ENCODE data around the gene SLC66A2. TPM values are rescaled to one million over a fixed set of nuclear protein-coding genes. Genes with fewer than 3 reads are reported as not detected.

SLC66A2 gene
- total RNA-seq, 1 donor from 2014 or later, result 5.8 TPM

DNA sequence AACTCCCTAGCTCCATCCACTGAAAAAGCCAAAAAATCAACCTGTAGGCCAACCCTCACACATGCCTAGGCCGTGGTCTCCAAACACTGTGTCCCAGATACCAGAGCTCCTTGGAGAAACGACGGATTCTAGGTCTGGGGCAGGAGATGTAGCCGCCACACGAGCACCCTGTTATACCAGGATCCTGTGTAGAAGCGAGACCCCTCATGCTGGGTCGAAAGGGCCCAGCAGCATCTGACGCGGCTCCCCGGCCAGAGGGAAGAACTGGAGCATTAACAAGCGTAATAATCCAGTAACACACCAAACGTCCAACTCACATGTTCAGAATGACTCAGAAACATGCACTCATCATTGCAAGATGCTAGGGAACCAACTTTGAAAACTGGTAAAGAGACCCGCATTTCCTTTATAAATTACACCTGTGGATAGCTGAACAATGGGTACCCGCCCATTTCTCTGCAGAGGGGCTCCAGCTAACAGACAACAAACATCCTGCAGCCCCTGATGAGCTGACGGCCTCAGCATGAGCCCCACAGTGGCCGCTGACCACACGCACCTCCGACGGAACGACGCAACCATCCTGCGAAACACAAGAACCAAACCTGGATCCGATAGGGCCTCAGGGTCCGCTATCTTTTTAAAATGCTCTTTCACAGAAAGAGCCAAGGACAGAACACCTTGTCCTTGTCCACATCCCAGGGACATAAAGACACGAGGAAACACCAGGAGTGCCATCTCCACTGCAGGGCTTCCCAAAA lies 14.2 kb downstream of the SLC66A2 start:
- peaks cover 5% of the 10 kb centered on the region for H4K20me1 ChIP-seq (ENCODE audit: low read depth)
- H3K9ac ChIP-seq, result no peak overlapping the region
- H3K79me2 ChIP-seq (ENCODE audit: low read depth), result no peaks in the 10 kb centered on the region
- H3K4me1 ChIP-seq, result no peaks in the 10 kb centered on the region
- TF ChIP-seq EZH2phosphoT487 (IDR thresholded peaks at IDR 0.05) (no peak), EZH2 (IDR thresholded peaks at IDR 0.05) (no peak)
- TF ChIP-seq, protein P1, sequence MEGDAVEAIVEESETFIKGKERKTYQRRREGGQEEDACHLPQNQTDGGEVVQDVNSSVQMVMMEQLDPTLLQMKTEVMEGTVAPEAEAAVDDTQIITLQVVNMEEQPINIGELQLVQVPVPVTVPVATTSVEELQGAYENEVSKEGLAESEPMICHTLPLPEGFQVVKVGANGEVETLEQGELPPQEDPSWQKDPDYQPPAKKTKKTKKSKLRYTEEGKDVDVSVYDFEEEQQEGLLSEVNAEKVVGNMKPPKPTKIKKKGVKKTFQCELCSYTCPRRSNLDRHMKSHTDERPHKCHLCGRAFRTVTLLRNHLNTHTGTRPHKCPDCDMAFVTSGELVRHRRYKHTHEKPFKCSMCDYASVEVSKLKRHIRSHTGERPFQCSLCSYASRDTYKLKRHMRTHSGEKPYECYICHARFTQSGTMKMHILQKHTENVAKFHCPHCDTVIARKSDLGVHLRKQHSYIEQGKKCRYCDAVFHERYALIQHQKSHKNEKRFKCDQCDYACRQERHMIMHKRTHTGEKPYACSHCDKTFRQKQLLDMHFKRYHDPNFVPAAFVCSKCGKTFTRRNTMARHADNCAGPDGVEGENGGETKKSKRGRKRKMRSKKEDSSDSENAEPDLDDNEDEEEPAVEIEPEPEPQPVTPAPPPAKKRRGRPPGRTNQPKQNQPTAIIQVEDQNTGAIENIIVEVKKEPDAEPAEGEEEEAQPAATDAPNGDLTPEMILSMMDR (IDR thresholded peaks at IDR 0.05), result no peak
- no peak overlapping the region for H3K27ac ChIP-seq
- H3K4me3 ChIP-seq, result no peak overlapping the region
- H3K9me3 ChIP-seq (ENCODE audit: low read depth), result peaks cover 9% of the 10 kb centered on the region
- Mint-ChIP-seq H3K36me3 (peaks cover 72% of the 10 kb centered on the region), H3K27ac (no peak overlapping the region), H3K4me1 (peaks cover 2% of the 10 kb centered on the region), H3K27me3 (ENCODE audit: insufficient read depth, low read depth) (peaks cover 8% of the 10 kb centered on the region), H3K9me3 (peaks cover 58% of the 10 kb centered on the region), H3K4me3 (no peak overlapping the region)
- H3K36me3 ChIP-seq, result no peaks in the 10 kb centered on the region
- H3K27me3 ChIP-seq, result no peaks in the 10 kb centered on the region
- no peak overlapping the region for H3K4me2 ChIP-seq
- no peaks in the 10 kb centered on the region for H3F3A ChIP-seq (ENCODE audit: low read depth)
- no peak overlapping the region for H2AFZ ChIP-seq (replicated peaks)
- no peak for DNase-seq (ENCODE audit: low spot score)

DNA sequence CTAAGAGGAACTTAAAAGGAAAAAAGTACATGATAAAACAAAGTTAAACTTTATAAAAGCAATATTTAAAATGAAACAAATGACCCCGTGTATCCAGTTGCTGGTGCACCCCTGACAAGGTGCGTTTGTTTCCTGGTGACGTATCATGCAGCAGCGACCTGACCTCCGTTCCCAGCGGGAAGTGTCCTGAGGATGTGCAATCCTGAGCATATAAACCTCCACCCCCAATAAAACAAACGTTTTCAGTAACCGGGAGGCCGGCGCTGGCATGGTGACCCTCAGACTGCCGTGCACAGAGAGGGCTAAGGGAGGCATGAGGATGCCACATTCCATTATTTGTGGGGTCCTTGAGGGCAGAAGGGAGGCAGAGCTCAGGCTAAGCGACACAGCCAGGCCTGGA lies 14.8 kb downstream of the SLC66A2 start:
- H3K36me3 ChIP-seq, result no peaks in the 10 kb centered on the region
- Mint-ChIP-seq H3K9me3 (peaks cover 61% of the 10 kb centered on the region), H3K4me1 (no peaks in the 10 kb centered on the region), H3K4me3 (no peak overlapping the region), H3K36me3 (peaks cover 70% of the 10 kb centered on the region), H3K27ac (no peak overlapping the region), H3K27me3 (ENCODE audit: insufficient read depth, low read depth) (peaks cover 8% of the 10 kb centered on the region)
- no peaks in the 10 kb centered on the region for H3K79me2 ChIP-seq (ENCODE audit: low read depth)
- H3K4me3 ChIP-seq, result no peak overlapping the region
- no peak for DNase-seq (ENCODE audit: low spot score)
- H3F3A ChIP-seq (ENCODE audit: low read depth), result no peaks in the 10 kb centered on the region
- no peak overlapping the region for H2AFZ ChIP-seq (replicated peaks)
- TF ChIP-seq EZH2phosphoT487 (IDR thresholded peaks at IDR 0.05) (no peak), EZH2 (IDR thresholded peaks at IDR 0.05) (no peak)
- TF ChIP-seq, protein P1 (IDR thresholded peaks at IDR 0.05), result no peak
- H3K9me3 ChIP-seq (ENCODE audit: low read depth), result peaks cover 11% of the 10 kb centered on the region
- no peak overlapping the region for H3K27ac ChIP-seq
- H3K4me1 ChIP-seq, result no peaks in the 10 kb centered on the region
- H4K20me1 ChIP-seq (ENCODE audit: low read depth), result peaks cover 3% of the 10 kb centered on the region
- no peaks in the 10 kb centered on the region for H3K27me3 ChIP-seq
- H3K4me2 ChIP-seq, result no peak overlapping the region
- no peak overlapping the region for H3K9ac ChIP-seq

DNA sequence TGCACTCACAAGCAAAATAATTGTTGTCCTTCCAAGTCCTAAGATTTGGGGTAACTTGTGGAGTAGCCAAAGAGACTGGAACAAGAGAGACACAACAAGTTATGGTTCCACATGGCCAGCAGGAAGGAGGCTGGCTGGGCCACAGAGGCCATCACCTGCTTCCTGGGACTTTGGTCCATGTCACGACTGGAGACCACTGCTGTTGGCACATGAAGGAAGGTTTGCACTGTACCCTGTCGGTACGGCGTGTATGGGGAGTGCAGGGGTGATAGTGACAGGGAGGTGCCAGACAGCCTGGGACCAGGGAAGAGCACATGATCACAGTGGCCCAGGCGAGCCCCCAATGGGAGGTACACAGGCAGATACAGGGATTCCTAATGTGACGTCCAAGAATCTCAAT lies 15.5 kb downstream of the SLC66A2 start:
- Histone ChIP-seq H3F3A (ENCODE audit: low read depth) (no peaks in the 10 kb centered on the region), H3K4me3 (no peak overlapping the region), H3K27ac (no peak overlapping the region), H3K79me2 (ENCODE audit: low read depth) (no peaks in the 10 kb centered on the region), H4K20me1 (ENCODE audit: low read depth) (no peaks in the 10 kb centered on the region), H3K27me3 (no peaks in the 10 kb centered on the region), H3K4me2 (no peak overlapping the region), H2AFZ (replicated peaks) (no peak overlapping the region), H3K9ac (no peak overlapping the region), H3K9me3 (ENCODE audit: low read depth) (peaks cover 11% of the 10 kb centered on the region), H3K36me3 (no peaks in the 10 kb centered on the region), H3K4me1 (no peaks in the 10 kb centered on the region)
- H3K27ac Mint-ChIP-seq, result no peak overlapping the region
- H3K36me3 Mint-ChIP-seq, result peaks cover 75% of the 10 kb centered on the region
- H3K9me3 Mint-ChIP-seq, result peaks cover 67% of the 10 kb centered on the region
- peaks cover 8% of the 10 kb centered on the region for H3K27me3 Mint-ChIP-seq (ENCODE audit: insufficient read depth, low read depth)
- no peak for TF ChIP-seq EZH2phosphoT487 (IDR thresholded peaks at IDR 0.05)
- TF ChIP-seq, protein P1 (IDR thresholded peaks at IDR 0.05), result no peak
- no peak for TF ChIP-seq EZH2 (IDR thresholded peaks at IDR 0.05)
- DNase-seq (ENCODE audit: low spot score), result no peak
- H3K4me3 Mint-ChIP-seq, result no peak overlapping the region
- no peaks in the 10 kb centered on the region for H3K4me1 Mint-ChIP-seq
